MM.1S (cell line): Measurements from ENCODE around the gene CLMP.

Source experiments
- EZH2 ChIP-seq: fragments of 300-600 bp; sonication (generic); optimal IDR thresholded peaks from 2 replicates; pipeline ENCODE3; 2017; ENCODE audit warnings: low read depth, mild to moderate bottlenecking, antibody characterized with exemption, low read length, mixed read lengths
- TF ChIP-seq, protein P1 (sequence below): fragments of 300-600 bp; sonication (generic); IDR thresholded peaks from 2 replicates; pipeline ENCODE4 v1.5.1; 2016; ENCODE audit warnings: antibody characterized with exemption, low read length, mixed read lengths

DNA sequence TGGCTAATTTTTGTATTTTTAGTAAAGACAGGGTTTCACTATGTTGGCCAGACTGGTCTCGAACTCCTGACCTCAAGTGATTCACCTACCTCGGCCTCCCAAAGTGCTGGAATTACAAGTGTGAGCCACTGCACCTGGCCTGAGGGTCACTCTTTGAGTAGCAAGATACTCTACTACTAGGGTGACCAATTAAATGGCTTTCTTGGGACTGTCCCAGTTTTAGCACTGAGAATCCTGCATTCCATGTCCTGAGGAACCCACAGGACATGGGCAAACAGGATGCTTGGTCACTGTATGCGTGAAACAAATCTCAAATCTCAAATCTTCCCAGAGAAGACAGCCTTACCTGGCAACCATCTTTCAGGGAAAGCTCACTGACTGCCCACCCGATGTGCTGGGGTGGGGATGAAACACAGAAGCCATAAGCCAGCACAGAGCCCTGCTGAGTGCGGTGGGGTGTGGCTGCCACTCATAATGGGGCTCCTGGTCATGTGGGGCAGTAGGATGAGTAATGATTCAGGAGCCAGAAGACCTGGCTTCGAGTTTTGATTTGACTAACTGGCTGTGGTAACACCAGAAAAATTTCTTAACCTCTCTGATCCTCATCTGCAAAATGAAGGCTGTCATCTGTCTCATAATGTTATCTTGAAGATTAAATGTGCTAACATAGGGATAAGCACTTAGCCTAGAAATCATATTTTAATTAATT, 11.5 kb downstream of the CLMP start:
- TF ChIP-seq, protein P1, sequence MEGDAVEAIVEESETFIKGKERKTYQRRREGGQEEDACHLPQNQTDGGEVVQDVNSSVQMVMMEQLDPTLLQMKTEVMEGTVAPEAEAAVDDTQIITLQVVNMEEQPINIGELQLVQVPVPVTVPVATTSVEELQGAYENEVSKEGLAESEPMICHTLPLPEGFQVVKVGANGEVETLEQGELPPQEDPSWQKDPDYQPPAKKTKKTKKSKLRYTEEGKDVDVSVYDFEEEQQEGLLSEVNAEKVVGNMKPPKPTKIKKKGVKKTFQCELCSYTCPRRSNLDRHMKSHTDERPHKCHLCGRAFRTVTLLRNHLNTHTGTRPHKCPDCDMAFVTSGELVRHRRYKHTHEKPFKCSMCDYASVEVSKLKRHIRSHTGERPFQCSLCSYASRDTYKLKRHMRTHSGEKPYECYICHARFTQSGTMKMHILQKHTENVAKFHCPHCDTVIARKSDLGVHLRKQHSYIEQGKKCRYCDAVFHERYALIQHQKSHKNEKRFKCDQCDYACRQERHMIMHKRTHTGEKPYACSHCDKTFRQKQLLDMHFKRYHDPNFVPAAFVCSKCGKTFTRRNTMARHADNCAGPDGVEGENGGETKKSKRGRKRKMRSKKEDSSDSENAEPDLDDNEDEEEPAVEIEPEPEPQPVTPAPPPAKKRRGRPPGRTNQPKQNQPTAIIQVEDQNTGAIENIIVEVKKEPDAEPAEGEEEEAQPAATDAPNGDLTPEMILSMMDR: no peak
- TF ChIP-seq EZH2: no peak
